Measurements from ENCODE around the gene STAT5B. TPM values are rescaled to one million over a fixed set of nuclear protein-coding genes. Genes with fewer than 3 reads are reported as not detected.
"Not testable (repeated sequence)": the region's sequence is repeated elsewhere in the genome, so short reads cannot be mapped to it uniquely, and the experiment has no call there.

The STAT5B gene
- total RNA-seq, 2 donors from 2014 or later = 202 to 225 TPM

DNA sequence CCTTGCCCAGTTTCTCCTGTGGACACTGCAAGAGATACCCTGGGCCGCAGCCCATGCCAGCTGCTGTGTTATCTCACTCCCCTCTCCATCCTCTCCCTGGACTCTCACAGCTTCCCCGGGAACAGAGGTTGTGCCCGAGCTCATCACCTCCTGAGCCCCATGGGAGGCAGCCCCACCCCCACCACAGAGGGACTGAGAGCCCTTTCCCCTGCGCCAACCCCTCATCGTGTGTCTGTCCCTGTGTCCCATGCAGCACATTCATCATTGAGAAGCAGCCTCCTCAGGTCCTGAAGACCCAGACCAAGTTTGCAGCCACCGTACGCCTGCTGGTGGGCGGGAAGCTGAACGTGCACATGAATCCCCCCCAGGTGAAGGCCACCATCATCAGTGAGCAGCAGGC is 24.8 kb upstream of the STAT5B start:
- DNase-seq = no peak
- Mint-ChIP-seq H3K27me3 (no peaks in the 10 kb centered on the region), H3K27ac (no peak overlapping the region), H3K4me3 (no peak overlapping the region), H3K4me1 (peaks cover 6% of the 10 kb centered on the region), H3K36me3 (ENCODE audit: low read depth) (peaks cover 23% of the 10 kb centered on the region)
- H3K9me3 ChIP-seq (ENCODE audit: control insufficient read depth, low read length, poor library complexity, severe bottlenecking) = no peaks in the 10 kb centered on the region
- ATAC-seq = no peak

DNA sequence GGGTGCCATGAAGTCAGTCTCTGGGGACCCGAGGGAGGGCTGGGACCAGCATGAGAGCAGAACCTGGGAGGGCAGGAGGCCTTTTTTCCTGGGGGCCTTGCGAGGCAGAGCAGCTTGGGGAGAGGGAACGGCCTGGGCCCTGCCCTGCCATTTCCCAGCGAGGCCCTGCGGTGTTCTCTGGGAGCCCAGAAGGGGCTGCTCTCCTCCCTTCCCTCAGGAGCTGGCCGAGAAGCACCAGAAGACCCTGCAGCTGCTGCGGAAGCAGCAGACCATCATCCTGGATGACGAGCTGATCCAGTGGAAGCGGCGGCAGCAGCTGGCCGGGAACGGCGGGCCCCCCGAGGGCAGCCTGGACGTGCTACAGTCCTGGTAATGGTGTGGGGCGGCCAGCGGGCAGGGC is 23.7 kb upstream of the STAT5B start:
- not testable (repeated sequence) for H3K27ac Mint-ChIP-seq; H3K4me3 Mint-ChIP-seq; ATAC-seq; H3K27me3 Mint-ChIP-seq; H3K9me3 ChIP-seq (ENCODE audit: control insufficient read depth, low read length, poor library complexity, severe bottlenecking); H3K4me1 Mint-ChIP-seq; DNase-seq
- H3K36me3 Mint-ChIP-seq (ENCODE audit: low read depth) = peaks cover 24% of the 10 kb centered on the region

DNA sequence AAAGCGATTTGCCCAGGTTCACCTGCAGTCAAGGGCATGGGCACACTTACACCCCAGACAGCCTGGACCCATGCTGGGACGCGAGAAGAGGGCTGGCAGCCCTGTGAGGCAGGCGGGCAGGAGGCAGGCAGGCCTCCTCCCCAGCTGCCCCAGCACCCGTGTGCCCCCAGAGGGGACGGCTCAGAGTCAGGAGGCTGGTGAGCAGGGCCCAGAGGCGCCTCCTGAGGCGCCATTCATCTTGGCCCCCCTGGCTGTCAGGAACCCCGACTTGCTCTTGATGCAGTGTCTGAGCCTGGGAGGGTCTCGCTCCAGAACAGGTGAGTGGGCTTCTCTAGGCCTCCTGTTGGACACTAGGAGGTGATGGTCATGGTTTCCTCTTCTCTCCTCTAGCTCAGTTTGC is 23.2 kb upstream of the STAT5B start:
- H3K9me3 ChIP-seq (ENCODE audit: control insufficient read depth, low read length, poor library complexity, severe bottlenecking); H3K4me3 Mint-ChIP-seq; H3K4me1 Mint-ChIP-seq; DNase-seq; H3K27ac Mint-ChIP-seq; H3K27me3 Mint-ChIP-seq; ATAC-seq: not testable (repeated sequence)
- H3K36me3 Mint-ChIP-seq (ENCODE audit: low read depth) = peaks cover 21% of the 10 kb centered on the region

DNA sequence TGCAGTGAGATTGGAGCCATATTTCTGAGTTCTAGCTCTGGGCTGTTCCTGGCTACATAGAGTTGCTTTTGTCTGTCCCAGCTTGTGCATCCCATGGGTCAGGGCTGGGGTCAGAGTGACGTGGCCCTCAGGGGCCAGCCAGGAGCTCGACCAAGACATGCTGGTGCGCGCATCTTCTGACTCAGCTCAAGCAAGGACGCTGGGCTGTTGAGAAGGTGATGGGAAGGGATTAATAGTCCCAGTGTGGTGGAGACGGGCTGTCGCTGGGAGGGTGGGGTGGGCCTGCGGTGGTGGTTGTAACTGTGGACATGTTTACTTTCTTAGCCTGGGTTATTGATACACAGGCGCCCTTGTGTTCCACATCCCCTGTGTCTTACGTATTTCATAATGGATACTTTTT is 21.6 kb upstream of the STAT5B start:
- not testable (repeated sequence) for H3K27ac Mint-ChIP-seq; H3K9me3 ChIP-seq (ENCODE audit: control insufficient read depth, low read length, poor library complexity, severe bottlenecking); DNase-seq; H3K4me3 Mint-ChIP-seq; ATAC-seq; H3K27me3 Mint-ChIP-seq; H3K4me1 Mint-ChIP-seq
- peaks cover 18% of the 10 kb centered on the region for H3K36me3 Mint-ChIP-seq (ENCODE audit: low read depth)

DNA sequence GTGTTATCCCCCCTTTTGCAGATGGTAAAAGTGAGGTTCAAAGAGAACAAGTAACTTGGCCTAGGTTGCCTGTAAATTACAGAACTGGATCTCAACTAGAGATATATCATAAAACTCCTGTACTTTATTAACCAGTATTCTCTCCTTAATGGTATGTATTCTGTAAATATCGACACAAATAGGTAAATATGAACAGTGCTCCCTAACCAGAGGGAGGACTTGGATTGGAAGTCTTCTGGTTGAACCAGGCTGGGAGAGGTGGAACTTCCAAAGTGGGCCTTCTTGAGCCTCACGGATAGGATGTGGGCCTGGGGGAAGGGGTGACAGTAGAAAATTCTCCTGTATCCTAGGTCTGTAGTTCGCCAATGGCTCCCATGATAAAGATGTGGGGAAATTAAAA is 19.8 kb upstream of the STAT5B start:
- H3K27me3 Mint-ChIP-seq = no peaks in the 10 kb centered on the region
- peaks cover 17% of the 10 kb centered on the region for H3K4me1 Mint-ChIP-seq
- H3K27ac Mint-ChIP-seq = no peak overlapping the region
- DNase-seq (no peak), ATAC-seq (no peak)
- peaks cover 14% of the 10 kb centered on the region for H3K36me3 Mint-ChIP-seq (ENCODE audit: low read depth)
- no peaks in the 10 kb centered on the region for H3K9me3 ChIP-seq (ENCODE audit: control insufficient read depth, low read length, poor library complexity, severe bottlenecking)
- H3K4me3 Mint-ChIP-seq = no peak overlapping the region

DNA sequence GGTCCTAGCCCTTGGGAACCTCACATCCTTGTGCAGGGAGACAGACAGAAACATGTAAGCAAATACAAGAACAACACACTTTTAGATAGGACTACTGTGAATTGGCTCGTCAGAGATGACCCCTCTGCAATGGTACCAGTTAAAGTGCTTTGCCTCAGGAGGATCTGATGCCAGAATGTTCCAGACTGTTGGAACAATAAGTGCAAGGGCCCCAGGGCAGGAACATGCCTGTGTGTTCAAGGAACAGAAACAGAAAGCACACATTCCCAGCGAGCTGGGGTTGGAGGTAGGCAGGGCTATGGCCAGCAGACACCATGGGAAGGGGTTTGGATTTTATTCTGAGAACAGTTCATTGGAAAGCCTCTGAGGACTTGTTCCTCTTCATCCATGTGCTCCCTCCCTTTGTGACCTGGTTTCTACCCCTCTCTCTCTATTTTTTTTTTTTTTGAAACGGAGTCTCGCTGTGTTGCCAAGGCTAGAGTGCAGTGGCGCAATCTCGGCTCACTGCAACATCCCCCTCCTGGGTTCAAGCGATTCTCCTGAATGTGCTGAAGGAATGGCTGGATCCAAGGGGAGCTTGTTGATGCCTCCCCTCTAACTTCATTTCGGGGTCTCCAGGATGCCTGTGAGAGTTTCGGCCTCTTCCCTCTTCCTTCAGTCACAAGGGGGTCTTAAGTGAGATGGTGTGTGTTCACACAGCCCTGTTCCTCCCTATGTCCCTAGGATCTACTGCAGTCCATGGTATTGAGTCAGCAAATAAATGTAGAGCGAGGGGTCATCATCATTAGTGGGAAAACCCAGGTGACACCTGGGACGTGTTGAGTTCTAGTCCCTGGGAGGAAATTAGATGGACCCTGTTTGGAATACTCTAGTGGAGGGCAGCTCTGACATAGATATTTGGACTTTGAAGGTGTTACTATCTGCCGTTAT is 18.5 kb upstream of the STAT5B start:
- no peak overlapping the region for H3K4me3 Mint-ChIP-seq
- no peak for ATAC-seq
- no peak for DNase-seq
- peaks cover 23% of the 10 kb centered on the region for H3K4me1 Mint-ChIP-seq
- H3K9me3 ChIP-seq (ENCODE audit: control insufficient read depth, low read length, poor library complexity, severe bottlenecking) = no peaks in the 10 kb centered on the region
- H3K27ac Mint-ChIP-seq = peak overlapping the region; percentile 4
- peaks cover 17% of the 10 kb centered on the region for H3K36me3 Mint-ChIP-seq (ENCODE audit: low read depth)
- H3K27me3 Mint-ChIP-seq = no peaks in the 10 kb centered on the region

DNA sequence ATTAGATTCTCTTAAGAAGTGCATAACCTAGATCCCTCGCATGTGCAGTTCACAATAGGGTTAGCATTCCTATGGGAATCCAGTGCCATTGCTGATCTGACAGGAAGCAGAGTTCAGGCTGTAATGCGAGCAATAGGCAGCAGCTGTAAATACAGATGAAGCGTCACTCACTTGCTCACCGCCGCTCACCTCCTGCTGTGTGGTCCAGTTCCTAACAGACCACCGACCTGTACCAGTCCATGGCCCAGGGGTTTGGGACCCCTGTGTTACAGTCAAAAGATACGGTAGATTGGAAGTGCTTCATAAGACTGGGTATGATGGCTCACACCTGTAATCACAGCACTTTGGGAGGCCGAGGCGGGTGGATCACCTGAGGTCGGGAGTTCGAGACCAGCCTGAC is 14.9 kb upstream of the STAT5B start:
- no peaks in the 10 kb centered on the region for H3K27me3 Mint-ChIP-seq
- H3K36me3 Mint-ChIP-seq (ENCODE audit: low read depth) = peaks cover 14% of the 10 kb centered on the region
- H3K27ac Mint-ChIP-seq = no peak overlapping the region

DNA sequence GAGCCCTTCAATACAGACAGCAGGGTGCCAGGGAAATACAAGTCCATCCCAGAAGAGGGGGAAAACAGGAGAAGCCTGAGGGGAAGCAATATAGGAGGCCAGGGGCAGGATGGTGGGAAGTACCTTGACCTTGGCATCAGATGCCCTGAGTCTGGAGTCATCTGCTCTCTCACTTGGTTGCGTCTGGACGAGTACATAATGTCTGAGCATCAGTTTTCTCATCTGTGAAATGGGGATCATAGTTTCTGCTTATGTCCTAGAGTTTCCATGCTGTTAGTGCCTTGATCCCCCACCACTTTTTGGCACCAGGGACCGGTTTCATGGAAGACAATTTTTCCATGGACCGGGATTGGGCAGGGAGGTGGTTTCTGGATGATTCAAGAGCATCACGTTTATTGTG is 14.4 kb upstream of the STAT5B start:
- Mint-ChIP-seq H3K36me3 (ENCODE audit: low read depth) (peaks cover 14% of the 10 kb centered on the region), H3K27ac (peak overlapping the region; percentile 92), H3K4me1 (peaks cover 44% of the 10 kb centered on the region), H3K4me3 (peak overlapping the region; percentile 96), H3K27me3 (no peaks in the 10 kb centered on the region)
- DNase-seq (no peak), ATAC-seq (no peak)
- H3K9me3 ChIP-seq (ENCODE audit: control insufficient read depth, low read length, poor library complexity, severe bottlenecking) = no peaks in the 10 kb centered on the region

More for the DNA sequence above, 14.9 kb upstream of the STAT5B start:
- ATAC-seq (no peak), DNase-seq (no peak)
- no peak overlapping the region for H3K4me3 Mint-ChIP-seq
- H3K4me1 Mint-ChIP-seq = peaks cover 41% of the 10 kb centered on the region
- no peaks in the 10 kb centered on the region for H3K9me3 ChIP-seq (ENCODE audit: control insufficient read depth, low read length, poor library complexity, severe bottlenecking)

DNA sequence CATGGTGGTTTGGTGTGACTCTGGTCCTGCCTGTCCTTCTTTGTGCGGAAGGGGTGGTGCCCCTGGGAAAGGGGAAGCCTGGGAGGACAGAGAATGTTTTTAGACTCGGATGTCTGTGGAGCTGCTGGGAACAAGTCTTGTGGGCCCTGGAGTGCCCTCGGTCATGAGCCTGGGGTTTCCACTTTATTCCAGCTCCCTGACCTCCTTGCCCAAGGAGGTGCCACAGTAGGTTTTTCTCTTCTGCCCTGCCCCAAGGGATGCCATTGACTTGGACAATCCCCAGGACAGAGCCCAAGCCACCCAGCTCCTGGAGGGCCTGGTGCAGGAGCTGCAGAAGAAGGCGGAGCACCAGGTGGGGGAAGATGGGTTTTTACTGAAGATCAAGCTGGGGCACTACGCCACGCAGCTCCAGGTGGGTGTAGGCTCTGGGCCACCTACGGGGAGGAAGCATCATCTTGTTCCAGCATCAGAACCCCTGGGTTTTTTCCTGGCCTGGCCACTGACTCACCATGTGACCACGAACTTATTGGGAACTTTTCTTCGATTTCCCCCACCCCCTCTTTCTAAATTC is 13.5 kb upstream of the STAT5B start:
- H3K27me3 Mint-ChIP-seq = no peaks in the 10 kb centered on the region
- ATAC-seq (peak; percentile 13), DNase-seq (peak in 1 of 3 donors; percentile 37)
- H3K9me3 ChIP-seq (ENCODE audit: control insufficient read depth, low read length, poor library complexity, severe bottlenecking) = no peaks in the 10 kb centered on the region
- peaks cover 42% of the 10 kb centered on the region for H3K4me1 Mint-ChIP-seq
- H3K4me3 Mint-ChIP-seq = peak overlapping the region; percentile 96
- H3K27ac Mint-ChIP-seq = peak overlapping the region; percentile 92
- peaks cover 10% of the 10 kb centered on the region for H3K36me3 Mint-ChIP-seq (ENCODE audit: low read depth)

DNA sequence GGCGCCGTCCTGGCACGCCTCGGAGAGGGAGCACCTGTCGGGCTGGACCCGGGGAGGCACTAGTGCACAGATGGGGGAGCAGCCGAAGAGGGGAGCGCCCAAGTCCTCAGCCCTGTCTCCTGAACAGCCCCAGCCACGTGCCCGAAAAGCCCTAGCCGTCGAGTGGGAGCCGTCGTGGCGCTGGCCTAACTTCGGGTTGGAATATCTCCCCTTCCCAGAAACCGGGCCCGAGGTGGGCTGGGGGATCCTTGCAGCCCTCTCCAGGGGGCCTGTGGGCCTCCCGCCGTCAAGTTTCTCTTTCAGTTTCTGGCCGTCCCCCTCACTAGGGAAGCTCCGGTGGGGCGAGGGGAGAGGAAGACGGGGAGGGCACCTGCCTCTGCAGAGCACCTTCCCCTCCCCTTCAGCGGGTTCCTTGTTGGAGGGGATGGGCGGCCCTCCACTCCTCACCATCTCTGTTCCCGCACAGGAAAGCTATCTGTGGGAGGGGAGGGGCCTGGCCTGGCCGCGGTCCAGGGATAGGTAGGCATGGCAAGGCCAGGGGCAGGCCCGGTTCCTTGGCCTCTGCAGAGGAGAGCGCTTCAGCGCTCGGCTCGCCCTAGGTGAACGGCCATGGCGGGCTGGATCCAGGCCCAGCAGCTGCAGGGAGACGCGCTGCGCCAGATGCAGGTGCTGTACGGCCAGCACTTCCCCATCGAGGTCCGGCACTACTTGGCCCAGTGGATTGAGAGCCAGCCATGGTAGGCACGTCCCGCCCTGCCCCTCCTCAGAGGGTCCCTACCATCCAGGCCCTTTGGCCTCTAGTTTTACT is 12.8 kb upstream of the STAT5B start:
- peak in 2 of 3 donors; percentile 40 to 49 for DNase-seq
- ATAC-seq = peak; percentile 39
- H3K9me3 ChIP-seq (ENCODE audit: control insufficient read depth, low read length, poor library complexity, severe bottlenecking) = no peaks in the 10 kb centered on the region
- Mint-ChIP-seq H3K36me3 (ENCODE audit: low read depth) (peaks cover 10% of the 10 kb centered on the region), H3K4me1 (peaks cover 39% of the 10 kb centered on the region), H3K4me3 (peak overlapping the region; percentile 96), H3K27ac (peak overlapping the region; percentile 92), H3K27me3 (no peaks in the 10 kb centered on the region)

DNA sequence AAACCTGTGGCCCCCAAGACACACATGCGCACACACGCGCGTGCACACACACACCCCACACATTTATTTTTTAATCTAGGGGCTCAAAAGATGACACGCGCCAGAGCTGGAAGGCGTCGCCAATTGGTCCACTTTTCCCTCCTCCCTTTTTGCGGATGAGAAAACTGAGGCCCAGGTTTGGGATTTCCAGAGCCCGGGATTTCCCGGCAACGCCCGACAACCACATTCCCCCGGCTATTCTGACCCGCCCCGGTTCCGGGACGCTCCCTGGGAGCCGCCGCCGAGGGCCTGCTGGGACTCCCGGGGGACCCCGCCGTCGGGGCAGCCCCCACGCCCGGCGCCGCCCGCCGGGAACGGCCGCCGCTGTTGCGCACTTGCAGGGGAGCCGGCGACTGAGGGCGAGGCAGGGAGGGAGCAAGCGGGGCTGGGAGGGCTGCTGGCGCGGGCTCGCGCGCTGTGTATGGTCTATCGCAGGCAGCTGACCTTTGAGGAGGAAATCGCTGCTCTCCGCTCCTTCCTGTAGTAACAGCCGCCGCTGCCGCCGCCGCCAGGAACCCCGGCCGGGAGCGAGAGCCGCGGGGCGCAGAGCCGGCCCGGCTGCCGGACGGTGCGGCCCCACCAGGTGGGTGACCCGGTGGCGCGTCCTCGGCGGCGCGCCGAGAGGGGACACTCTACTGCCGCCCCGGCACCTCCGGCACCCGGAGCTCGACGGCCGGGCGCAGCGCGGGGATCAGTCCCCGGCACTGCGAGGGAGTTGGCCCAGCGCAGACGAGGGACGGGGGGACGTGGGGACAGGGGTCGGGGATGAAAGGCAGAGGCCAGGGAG is 12.0 kb upstream of the STAT5B start, which contains the start of gene STAT5A:
TSS of gene STAT5A (plus strand) at position 522 of the 826 bp plus-strand sequence. CDS start 914 bp downstream, outside the sequence.
- Mint-ChIP-seq H3K27ac (peak within 1 kb of the TSS; percentile 97), H3K4me3 (peak within 1 kb of the TSS; percentile 96), H3K36me3 (ENCODE audit: low read depth) (peaks cover 7% of the 10 kb centered on the region), H3K4me1 (peaks cover 35% of the 10 kb centered on the region), H3K27me3 (no peaks in the 10 kb centered on the region)
- ATAC-seq (peak; percentile 83), DNase-seq (peak; percentile 65 to 77 (median 72))
- H3K9me3 ChIP-seq (ENCODE audit: control insufficient read depth, low read length, poor library complexity, severe bottlenecking) = no peaks in the 10 kb centered on the region

DNA sequence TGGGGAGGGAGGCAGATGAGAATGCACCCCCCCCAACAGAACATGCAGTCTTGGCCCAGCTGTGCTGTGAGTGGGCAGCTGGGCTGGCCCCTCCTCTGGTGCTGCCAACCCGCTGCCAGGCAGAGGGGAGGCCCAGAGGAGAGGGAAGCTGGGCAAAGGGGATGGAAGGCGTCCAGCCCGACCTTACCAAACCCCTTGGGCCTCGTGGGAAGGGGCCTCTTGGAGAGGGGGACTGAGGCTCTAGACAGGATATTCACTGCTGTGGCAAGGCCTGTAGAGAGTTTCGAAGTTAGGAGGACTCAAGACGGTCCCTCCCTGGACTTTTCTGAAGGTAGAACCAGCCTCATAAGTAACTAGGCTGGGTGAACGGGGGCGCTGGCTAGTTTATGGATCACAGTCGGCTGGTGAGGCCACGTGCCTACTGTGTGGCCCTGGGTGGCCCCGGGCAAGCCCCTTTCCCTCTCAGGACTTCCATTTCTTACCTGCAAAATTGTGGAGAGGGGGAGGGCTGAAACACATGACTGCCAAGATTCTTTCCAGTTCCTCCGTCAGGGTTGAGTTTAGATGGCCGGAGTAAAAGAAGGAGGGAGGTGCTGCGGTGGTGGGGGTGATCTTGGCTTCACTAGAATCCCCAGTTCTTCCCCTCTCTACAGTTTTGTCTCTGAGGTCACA is 11.2 kb upstream of the STAT5B start:
- Mint-ChIP-seq H3K27me3 (no peaks in the 10 kb centered on the region), H3K4me3 (peak overlapping the region; percentile 96), H3K27ac (peak overlapping the region; percentile 97), H3K36me3 (ENCODE audit: low read depth) (peaks cover 7% of the 10 kb centered on the region), H3K4me1 (peaks cover 39% of the 10 kb centered on the region)
- DNase-seq (peak in 1 of 3 donors; percentile 28), ATAC-seq (peak; percentile 27)
- no peaks in the 10 kb centered on the region for H3K9me3 ChIP-seq (ENCODE audit: control insufficient read depth, low read length, poor library complexity, severe bottlenecking)
